CMK (cell line): ENCODE data around the gene RET.

Experiments
- DNase-seq: peaks from one replicate; pipeline ENCODE4 v3.0.0-alpha.2; 2010; ENCODE audit warnings: low read depth

Gene RET

GRCh38 chr10:43076876-43077420 lies at the start of gene RET:
TSS of gene RET (plus strand) at chr10:43077069. CDS start at chr10:43077259, 190 bp downstream.
- no peak for DNase-seq

DNA sequence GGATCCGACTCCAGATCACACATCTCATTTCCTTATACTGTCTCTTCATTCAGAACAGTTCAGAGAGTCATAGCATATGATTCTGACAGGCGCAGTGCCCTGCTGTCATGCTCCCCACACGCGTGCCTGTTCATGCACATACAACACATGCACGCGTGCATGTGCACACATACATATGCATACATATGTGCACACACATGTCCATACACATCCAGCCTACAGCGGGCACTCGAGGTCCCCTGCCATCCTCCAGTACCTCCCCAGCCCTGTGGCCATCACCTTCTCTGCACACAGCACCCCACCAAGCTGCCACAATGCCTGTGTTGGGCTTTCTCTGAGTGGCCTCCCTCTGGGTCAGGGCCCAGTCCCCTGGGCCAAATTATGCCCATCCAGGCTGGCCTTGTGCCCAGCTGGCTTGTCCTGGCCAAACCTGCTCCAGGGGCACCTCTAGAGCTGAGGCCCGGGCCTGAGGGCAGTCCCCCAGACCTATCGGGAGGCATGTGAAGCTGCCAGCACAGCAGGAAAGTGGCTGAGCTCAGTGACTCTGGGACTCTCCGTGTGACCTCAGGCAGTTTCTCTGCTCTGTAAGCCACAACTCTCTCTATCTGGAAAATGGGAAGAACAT lies 49.4 kb upstream of the RET start:
- DNase-seq, result no peak

- no peak for DNase-seq
Measured at GRCh38 chr10:43028143-43028542, 48.7 kb upstream of the RET start.

- no peak for DNase-seq
Measured at GRCh38 chr10:43029043-43029442, 47.8 kb upstream of the RET start.

- DNase-seq, result no peak
Measured at GRCh38 chr10:43032613-43033012, 44.3 kb upstream of the RET start.

DNA sequence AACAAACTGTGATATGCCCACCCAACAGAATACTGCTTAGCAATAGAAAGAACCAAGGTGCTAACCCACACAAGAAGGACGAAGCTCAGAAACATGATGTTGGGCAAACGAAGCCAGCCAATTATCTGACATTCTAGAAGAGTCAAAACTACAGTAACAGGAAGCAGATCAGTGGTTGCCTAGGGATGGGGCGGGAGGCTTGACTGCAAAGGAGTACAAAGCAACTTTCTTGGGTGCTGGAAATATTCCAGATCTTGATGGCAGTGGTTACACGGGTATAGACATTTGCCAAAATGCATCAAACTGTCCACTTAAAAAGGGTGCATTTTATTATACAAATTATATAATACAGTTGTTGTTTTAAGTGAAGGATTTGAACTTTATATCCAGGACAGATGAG lies 41.1 kb upstream of the RET start:
- no peak for DNase-seq

DNA sequence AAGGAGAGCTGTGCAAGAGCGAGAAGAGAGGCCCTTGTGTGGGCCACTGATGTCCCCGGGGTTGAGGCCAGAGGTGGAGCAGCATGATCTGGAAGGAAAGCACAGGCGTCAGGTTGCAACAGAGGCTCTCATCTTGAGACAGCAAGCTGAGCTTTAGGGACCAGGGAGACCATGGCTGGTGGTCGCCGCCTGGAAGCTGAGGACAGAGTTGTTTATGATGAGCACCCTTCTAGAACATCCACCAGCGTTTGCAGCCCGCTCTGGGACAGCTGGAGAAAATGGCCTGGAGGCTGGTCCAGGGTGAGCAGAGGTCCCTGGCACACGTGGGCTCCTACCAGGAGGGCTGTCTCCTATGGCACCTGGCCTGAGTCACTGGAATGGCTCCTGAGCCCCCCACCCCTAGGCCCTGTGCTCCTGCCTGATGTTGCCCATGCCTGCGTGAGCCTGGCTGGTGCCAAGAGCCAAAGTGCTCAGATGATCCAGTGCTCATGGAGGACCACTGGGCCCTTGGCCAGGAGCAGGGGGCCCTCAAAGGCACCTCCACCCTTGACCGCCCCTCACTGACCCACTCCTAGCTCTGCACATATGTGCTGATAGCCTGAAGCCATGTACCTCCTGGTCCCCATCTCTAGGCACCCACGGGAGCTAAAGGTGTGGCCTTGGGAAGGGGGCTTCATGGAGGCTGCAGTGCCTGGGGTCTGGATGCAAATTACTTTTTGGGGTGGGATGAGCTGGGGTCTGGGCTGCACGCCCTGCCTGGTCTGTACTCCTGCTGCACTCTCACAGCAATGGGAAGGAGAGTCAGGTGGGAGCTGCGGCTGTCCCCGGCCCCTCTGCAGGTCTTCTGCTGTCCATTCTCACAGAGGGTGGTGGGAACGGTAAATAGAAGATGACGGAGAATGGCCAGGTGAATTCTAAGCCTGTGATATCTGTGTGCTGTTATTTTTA lies 40.1 kb upstream of the RET start:
- no peak for DNase-seq

GRCh38 chr10:43037440-43037839 lies 39.4 kb upstream of the RET start:
- no peak for DNase-seq

DNA sequence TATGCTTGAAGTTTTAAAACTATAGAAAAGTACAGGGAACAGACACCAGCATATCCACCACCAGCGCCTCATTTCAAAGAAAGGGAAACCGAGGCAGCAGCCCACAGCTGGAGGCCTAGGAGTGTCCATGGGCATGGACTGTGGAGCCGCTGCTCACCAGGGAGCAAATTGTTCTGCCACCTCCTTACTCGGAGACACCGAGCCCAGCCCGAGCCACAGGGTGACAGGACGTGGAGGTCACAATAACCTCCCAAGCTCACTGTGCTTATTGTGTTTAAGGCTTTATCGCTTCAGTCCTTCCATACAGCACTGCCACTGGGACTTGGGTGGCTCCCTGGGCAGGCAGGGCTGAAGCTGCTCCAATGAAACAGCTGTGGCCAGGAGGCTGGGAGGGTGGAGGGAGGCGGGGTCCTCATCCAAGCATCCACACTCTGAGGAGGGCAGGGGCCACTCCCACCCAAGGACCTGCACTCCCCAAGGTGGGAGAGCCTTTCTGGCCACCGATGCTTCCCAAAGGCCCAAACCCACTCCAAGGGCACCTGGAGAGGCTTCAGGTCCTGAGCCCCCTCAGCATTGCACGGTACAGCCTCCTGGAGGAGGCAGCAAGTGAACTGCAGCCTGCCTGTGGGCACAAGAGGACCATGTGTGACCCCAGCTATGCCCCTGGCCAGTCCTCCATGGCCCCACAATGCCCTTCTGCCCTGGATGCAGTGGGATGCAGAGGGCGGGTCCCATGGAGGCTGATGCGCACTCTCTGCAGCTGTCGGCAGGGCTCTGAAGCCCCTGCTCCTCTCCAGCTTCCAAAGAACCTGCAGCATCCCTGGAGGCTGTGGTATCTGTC lies 38.7 kb upstream of the RET start:
- DNase-seq, result no peak

GRCh38 chr10:43038783-43039623 lies 37.9 kb upstream of the RET start:
- DNase-seq, result no peak

DNA sequence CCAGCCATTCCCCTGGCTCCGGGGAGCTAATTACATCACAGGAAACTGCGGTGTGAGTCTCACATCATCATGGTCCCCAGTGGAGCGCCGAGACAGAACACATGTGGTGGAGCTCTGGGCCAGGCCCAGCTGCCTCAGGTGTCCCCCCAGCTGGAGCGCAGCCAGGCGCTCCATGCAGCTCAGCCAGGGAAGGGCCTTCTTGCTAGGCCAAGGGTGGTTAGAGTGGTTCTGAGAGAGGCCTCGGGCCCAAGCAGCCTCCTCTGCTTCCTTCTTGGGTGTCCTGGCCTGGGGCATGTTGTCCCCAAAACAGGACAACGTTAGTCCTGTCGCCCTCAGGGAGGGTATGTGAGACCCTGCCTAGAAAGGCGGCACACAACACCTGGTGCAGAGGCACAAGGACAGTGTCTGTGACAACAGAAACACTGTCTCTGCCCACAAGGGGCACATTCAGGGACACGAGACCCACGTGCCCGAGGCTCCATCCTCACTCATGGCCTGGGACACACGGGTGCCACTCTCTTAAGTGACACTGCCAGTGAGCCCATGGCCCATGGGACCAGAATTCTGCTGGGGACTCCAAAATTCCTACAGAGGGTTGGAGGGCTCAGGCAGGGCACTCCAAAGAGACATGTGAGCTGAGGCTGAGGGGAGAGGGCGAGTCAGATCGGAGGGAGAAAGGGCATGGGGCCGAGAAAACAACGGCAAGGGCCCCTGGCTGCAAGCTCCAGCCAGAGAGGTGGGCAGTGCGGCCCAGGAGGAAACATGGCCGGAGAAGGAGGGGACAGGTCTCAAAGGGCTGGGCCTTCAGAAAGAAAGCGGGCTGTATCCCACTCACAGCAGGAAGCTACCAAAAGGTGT lies 37.0 kb upstream of the RET start:
- no peak for DNase-seq

GRCh38 chr10:43040482-43041256 lies 36.2 kb upstream of the RET start:
- no peak for DNase-seq

DNA sequence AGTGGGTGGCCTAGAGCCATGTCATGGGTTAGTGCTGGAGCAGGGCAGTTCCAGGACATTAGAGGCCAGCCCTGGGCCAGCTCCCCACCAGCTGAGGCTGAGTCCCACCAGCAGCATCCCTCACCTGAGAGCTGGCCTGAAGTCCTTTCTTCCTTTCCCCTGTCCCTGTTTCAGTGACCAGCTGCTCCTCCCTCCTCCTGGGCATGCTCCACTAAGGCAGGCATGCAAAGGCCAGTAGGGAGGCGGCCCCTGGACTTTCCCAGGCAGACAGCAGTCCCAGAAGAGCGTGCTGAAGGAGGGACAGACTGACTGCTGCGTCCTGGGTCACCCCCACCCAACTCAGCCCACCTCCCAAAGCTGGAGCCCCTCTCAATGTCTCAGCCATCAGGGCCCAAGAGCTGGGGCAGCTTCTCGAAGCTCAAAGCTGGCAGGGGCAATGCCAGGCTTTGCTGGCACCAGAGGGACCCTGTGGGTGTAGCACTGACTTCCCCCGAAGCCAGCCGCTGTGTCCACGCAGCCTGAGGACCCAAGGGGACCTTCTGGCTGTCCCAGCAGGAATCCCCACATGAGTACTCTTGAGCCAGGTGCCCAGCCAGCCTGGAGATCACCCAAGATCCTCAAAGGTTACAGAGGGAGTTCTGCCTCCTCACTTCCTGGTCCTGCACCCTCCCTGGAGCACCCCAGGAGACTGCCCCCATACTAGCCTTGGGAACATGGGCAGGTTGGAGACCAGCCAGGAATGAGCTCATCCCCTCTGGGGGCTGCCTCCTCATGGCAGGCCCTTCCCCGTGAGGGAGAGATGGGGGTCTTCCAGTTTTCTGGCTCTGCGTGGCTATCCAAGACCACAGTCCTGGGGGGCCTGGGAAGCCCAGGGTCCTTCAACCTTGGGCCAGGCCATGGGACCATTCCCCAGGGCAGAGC lies 35.2 kb upstream of the RET start:
- DNase-seq, result no peak

DNA sequence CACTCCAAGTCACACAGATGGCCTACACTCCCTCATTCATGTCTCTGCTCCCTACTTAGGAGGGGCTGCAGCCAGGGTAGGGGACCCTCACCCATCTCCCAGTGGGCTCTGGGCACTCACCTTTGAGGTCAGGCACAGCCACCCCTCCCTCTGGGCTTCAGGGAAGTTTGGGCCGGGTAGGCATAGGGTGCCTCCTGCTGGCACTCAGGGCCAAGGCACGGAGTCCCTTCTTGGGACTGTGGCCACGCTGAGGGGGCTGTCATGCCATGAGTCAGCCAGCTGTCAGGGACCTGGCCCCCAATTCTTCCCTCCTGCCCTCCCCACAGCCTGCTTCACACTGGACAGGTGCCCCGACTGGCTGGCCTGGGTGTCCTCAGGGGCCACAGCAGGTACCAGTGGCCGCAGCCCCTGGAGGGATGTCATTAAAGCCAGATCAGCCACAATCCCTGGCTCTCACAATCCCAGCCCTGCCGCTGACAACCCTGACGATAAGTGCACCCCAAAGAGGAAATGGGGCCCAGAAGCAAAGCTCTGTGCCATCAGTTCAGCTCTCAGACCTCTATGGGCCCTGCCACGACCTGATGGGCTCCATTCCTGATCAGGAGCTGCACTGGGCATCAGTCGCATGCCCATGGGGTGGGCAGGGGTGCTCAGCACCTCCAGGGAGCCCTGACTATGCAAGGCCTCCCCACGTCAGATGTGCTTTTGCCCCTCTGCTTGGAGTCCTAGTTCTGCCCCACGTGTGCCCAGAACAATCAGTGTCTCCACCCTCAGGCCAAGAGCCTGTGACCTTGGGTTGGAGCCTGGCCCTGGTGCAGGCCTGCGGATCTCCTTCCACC lies 34.1 kb upstream of the RET start:
- DNase-seq, result no peak

DNA sequence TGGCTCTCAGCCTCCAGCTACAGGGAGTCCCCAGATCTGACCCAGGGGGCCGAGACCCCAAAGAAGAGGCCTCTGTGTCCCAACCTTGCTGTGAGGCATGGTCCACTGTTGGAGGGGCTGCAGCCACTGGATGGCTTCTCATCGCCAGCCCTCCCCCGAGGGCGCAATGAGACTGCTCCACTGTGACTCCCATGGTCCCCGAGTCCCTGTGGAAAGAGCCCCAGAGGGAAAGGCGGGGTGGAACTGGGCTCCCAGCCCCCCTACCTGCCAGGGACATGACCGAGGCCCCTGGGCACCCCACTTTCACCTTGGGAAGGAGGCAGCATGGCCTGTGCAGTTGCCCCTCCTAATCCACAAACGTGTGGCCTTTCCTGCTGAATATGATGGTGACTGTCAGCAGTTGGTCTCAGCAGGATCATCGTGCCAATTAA lies 33.5 kb upstream of the RET start:
- DNase-seq, result no peak

- no peak for DNase-seq
Measured at GRCh38 chr10:43043773-43044447, 33.0 kb upstream of the RET start.

GRCh38 chr10:43044448-43044921 lies 32.4 kb upstream of the RET start:
- no peak for DNase-seq
